Right lung (tissue), 5 donors: ENCODE data around the gene CD59. TPM values are rescaled to one million over a fixed set of nuclear protein-coding genes. Genes with fewer than 3 reads are reported as not detected.
"Not testable (repeated sequence)": the region's sequence is repeated elsewhere in the genome, so short reads cannot be mapped to it uniquely, and the experiment has no call there.

Experiments used
- DNase-seq, 2 donors: peaks; one replicate each; pipeline ENCODE4 v3.0.0-alpha.2; 2013
- polyA plus RNA-seq, 5 donors: library from polyadenylated mRNA; unstranded; fragments of 120-200 nt; gene quantifications; one replicate each; pipeline versions ENCODE4 v1.2.1 to v1.2.3, GENCODE V29; 2013; ENCODE audit warnings: inconsistent platforms in 1 of 5, low replicate concordance in 1 of 5; ENCODE audit not compliant: insufficient read length in 5 of 5, insufficient read depth in 1 of 5

CD59 gene
- polyA plus RNA-seq, 5 donors: 180 to 265 (median 225) TPM

DNA sequence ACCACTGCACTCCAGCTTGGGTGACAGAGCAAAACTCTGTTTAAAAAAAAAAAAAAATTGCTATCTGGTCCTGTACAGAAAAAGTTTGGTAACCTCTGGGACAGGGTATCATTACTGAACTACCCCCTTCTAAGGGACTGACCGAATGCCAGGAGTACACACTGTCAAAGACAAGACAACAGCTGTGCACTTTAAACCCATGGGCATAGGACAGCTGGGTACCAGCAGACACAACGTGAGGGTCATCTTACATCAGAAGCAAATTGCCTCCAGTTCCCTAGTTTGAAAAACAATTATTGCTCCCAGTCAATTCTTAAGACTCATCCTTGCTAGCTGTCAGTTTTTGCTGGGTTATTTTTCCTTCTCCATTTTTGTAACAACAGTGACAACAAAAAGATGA lies 17.8 kb downstream of the CD59 start:
- no peak for DNase-seq

DNA sequence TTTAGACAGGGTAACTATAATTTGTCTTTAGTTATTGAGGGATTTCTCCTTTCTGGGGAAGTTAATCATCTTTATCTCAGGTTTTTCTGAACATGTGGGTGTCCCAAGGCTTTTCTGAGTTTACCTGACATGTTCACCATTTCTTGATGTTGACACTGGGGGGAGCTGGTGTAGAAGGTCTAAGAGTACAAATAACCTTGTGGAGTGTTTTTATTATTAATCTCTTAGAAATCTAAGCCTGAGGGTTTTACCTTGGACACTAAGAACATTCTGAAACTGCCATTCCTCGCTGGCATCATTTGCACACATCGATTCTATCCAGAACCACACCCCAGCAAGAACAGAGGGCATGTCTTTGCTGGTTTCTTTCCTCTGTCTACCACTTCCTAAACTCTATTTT lies 20.0 kb downstream of the CD59 start:
- no peak for DNase-seq

DNA sequence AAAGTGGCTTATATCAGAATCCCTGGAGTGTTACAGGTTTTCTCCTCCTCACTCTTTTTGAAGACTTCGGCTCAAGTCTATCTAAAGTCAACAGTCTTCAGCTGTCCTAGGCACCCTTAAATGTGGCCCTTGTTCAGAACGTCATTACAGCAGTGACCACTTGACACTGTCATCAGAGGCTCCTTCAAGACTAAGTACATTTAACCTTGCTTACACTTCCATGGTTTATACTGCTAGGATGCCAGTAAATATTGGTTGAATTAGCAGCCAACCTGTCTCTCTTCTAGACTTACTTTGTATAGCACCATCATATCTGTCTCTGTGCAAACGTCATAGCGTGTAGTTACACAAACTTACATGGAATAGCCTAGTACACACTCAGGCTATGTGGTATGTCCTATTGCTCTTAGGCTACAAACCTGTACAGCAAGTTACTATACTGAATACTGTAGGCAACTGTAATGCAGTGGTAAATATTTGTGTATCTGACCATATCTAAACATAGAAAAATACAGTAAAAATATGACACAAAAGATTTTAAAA lies 22.3 kb downstream of the CD59 start:
- no peak for DNase-seq

DNA sequence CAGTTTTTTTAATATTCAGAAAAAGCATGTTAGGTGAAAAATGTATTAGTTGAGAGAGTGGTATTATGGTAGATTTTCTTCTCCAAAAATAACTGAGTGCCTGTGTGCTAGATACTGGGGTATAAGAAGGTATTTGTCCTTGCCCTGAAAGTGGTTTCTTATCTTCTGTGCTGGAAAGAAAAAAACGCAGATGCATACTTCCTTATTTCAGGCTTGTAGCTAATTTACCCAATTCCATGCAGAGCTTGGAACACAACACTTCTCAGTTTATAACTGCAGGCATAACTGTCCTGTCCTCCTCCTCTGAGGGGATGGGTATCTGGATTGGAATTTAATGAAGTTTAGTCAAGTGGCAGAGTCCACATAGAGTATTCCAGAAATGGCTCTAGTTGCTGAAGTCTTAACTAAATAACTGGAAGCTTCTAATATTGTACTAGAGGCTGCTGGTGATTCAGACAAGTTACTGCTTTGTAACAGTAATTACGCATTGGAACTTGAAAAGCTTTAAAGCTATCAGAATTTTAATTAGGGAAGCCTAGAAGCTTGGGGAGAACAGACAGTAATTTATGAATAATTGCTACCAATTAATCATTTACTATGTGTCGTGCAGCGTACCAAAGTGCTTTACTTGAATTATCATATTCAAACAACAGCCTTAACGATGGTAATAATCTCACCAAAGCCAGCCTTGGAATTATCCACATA lies 22.9 kb downstream of the CD59 start:
- DNase-seq: no peak

DNA sequence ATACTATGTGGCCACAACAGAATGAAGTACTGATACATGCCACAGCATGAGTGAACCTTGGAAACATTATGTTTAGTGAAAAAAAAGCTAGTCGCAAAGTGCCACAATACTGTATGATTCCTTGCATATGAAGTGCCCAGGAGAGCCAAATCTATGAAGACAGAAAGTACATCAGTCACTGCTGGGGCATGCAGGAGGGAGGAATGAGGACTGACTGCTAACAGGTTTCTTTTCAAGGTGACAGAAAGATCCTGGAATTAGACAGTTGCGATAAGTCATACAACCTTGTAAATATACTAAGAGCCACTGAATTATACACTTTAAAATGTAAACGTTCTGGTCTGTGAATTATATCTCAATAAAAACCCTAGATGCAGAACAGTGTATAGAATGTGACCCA lies 23.8 kb downstream of the CD59 start:
- DNase-seq: no peak

DNA sequence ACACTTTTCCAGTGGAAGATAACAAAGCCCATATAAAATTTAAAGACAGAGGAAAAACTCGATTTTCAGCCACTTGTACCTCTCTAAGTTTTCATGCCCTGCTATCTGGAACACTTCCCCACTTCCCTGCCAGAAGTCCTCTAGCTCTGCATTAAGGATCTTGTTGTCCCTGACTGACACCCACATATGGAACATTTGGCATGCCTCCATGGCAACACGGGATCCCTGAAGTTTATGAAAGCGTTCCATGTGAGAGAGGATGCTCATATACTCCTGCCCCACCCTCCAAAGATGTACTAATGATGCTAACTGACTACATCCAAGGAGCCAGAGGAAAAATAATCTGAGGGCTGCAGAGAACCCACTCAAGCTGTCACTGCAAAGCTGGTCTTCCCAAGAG lies 26.8 kb downstream of the CD59 start:
- DNase-seq: no peak

DNA sequence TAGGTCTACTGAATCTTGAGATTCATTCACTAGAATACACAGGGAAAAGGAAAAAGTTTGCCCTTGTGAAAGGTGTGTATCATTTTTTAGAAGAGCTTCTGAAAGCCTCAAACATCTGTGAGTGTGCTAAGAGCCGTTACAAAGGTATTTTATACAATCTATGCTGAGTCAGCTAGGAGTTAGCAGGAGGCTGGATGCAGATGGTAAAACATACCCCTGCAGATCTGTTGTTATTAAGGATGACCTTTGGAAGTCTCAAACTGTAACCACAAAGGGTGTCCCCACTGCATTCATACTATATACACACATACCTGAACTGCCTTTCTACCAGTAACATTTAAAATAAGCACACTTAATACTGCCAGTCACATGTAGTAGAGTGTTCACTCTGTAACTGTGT lies 27.2 kb downstream of the CD59 start:
- no peak for DNase-seq

DNA sequence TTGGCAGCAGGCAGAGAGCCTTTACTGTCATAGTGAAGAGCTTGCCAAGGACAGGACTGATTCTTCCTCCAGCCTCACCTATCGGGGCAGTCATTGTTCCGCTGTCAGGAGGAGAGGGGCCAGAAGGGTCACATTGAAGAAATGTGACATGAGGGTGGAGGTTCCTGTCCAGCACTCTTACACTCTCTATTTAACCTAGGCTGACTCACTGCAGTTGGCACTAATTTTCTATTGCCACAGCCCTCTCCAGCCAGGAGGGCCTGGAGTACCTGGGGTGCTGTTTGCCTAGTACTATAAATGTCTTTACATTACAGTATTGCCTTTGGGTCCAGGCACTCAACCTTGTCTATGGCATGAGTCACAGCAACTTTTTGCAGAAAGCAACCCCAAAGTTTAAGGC lies 28.4 kb downstream of the CD59 start:
- not testable (repeated sequence) for DNase-seq

DNA sequence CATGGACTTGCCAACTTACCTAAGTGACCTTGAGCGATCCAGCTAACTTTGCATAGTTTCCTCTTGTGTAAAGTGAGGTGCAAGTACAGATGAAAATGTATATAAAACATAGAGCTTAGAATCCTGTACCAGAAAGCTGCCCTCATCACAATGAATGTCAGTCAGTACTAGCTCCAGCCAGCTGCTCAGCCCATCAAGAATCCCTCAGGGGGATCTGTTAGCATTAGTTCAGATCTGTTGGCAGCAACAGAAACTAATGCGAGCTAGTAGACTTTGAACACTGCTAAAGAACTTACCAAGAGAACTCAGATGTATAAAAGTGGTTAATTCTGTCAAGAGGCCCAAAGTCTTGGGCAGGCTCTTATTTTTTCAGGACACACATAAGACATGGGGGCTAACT lies 29.3 kb downstream of the CD59 start:
- no peak for DNase-seq

DNA sequence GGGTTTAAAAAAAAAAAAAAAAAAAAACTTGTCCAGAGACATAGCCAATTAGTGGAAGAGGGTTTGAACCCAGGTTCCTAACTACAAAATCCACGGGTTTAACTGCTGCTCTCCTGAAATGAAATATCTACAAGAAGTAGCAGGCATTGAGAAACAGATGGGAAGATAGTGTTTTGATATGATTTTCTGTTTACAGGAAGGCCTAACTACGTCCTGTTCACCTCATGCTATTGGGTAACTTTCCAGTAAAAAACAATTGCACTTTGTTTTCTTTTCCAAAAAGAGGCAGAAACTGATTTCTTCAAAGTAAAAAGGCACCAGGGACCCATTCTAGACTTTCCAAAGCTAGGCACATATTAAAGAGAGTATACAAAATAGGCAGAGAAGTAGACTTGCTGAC lies 29.7 kb downstream of the CD59 start:
- DNase-seq: no peak

DNA sequence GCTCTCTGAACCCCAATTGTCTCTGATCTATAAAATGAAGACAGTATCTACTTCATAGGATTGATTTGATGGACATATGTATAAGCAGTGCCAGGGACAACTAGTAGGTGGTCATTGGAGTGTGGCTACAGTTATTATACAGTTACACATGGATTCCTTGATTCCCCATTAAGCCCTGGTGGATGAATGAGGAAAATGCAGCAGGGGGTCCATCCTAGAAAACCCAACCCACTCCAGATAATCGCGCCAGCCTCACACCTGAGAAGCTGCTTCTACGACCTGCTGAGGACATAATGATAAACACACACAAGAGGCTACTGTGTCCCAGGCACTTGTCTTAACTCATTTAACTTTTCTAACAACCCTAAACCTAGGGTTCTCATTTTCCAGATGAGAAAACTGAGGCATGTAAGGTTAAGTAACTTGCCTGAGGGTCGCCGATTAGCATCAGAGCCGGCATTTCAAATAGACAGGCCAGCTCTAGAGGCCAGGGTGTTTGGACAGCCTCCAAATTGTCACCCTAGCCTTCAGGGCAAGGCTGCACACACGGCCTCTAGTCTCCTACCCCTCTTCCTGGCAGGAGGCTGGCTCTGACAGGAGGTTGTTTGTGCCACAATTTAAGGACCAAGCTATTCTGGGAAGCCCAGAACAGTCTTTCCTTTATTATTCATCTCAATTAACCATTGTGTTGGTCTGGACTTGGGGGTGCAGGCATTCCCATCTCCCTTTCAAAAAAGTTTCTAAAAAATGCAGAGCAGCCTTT lies 31.8 kb downstream of the CD59 start:
- DNase-seq: no peak

DNA sequence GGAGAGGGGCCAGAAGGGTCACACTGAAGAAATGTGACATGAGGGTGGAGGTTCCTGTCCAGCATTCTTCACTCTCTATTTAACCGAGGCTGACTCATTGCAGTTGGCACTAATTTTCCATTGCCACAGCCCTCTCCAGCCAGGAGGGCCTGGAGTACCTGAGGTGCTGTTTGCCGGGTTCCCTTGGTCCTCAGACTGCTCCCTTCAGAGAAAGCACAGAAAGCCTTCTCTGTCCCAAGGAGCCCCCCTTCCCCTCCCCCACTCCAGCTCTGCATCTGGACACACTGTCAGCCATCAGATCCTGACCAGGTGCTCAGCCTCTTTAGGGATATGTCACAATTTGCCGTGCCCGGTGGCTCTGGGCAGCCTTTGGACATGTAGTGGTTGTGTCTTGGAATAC lies 32.4 kb downstream of the CD59 start:
- no peak for DNase-seq

DNA sequence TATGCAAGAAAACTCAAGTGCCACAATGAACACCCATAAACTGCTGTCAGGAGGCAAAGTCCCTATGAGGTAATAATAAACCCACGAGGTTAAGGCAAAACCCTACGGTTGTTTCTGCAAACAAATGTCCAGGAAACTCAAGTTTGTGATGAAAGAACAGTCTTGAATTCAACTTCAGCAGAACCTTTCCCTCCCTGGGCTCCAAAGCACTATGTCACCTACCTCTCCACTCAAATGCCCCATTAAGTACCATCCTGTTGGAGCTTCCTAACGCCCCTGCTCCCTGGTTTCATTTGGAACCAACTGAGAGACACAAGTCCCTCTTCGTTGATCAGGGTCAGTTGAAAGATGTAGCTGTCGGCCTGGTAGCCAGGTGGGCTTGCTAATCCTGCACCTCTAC lies 33.0 kb downstream of the CD59 start:
- DNase-seq: no peak

DNA sequence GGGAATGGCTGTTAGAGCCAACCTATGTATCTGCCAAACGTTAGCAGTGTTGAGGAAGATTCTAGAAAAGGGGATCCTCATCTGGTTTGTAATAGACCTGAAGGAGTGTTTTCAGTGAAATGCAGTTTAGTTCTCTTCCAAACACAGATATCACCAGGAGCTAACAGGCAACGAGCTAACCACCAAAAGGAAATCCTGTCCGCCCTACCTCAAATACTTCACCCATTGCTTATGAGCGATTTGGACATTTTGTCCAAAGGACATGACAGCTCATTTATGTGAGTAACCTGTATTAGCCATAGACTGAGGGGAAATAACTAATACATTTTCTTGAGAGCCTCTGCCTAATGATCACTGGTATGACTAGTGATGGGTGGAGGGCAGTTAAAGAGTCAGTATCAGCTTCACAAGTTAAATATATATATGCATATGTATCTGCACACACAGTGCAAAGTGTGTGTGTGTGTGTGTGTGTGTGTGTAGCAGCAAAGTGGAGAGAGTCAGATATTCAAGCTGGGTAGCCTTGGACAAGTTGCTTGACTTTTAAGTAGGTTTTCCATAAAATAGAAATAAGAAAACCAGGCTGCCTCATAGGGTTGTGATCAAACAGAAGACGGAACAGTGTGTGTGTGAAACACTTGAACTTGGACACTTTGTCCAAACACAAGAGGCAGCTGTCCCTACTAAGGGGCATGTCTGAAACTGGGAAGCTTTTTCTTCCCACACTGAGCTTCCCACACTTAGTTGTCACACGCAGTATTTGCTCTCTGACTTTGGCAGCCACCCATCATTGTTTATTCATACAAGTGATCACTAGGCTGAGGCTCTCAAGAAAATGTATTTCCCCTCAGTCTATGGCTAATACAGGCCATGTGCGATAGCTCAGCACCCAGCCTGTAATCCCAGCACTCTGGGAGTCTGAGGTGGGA lies 34.7 kb downstream of the CD59 start:
- peak; percentile 61 to 66 for DNase-seq

DNA sequence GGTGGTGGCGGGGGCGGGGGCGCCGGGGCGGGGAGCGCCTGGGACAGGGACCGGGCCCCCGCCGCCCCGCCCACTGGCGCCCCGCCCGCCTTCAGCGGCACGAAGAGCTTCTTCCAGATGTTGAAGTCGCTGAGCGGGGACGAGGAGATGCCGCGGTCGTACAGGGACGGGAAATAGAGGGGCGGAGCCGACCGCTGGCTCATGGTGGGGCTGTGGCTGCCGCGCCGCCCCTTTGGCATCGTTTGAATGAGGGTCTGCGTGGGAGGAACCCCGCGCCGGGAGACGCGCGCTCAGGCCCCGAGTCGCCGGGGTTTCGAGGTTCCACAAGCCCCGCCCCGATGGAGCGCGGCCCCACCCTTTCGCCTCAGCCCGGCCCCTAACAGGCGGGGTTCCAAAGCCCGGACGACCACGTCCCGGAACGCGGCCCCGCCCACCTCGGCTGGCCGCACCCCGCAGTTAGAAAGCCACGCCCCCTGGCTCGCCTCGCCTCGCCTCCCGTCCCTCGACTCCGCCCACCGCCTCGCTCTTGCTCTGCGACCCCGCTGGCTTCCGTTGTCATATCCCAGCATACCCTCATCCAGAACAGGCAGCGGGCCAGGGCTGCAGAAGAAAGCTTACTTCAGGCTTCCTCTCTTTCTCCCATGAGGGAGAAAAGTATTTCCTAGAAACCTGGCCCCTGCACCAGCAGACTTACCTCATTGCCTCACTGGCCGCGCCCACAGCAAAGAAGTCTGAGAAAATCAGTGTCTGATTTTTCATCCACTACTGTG lies 35.5 kb downstream of the CD59 start, which contains the start of gene C11orf91:
TSS of gene C11orf91 (minus strand) at position 325 of the 770 bp plus-strand sequence. CDS start at position 239, 86 bp downstream.
- DNase-seq: peak; percentile 98 to 99

DNA sequence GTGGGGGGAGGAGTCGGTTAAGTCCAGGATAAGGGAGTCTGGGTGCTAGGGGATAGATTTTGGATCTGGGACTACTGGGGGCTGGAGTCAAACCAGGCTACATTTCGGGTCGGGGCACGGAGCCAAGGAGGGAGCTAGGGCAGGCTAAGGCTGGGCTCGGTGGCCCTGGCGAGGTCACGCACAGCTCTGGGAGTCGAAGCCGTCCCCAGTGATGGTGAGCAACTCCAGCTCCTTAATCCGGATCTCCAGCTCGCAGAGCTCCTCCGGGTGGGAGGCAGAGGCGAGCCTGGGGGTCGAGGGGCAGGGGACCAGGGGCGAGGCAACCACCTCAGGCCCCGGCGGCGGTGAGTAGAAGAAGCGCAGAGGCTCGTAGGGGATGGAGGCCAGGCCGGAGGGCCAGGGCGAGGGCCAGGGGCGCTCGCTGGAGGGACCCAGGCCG lies 36.1 kb downstream of the CD59 start:
- no peak for DNase-seq

DNA sequence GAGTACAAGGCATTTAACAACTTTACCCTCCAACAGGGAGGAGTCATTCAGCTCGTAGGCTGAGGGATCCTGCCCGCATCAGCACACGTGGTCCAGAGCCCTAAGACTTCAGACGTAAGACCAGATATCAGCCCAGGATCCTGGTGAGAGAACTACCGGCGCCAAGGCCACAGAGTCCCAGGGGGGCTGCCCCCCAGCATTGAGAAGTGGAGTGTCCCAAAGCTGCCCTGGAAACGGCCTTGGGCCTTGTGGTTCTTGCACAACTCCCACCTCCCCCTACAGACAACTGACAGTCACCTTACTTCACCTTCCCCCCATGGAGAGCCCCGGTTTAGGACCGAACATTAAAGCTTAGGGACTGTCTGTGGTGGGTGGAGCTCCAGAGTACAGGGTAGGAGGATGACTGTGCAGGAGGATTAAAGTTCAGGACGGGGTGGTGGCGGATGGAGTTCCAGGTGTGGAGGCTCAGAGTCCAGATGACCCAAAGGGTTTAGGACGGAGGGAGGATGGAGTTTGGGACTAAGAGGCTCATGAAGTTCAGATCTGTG lies 36.6 kb downstream of the CD59 start:
- DNase-seq: no peak

DNA sequence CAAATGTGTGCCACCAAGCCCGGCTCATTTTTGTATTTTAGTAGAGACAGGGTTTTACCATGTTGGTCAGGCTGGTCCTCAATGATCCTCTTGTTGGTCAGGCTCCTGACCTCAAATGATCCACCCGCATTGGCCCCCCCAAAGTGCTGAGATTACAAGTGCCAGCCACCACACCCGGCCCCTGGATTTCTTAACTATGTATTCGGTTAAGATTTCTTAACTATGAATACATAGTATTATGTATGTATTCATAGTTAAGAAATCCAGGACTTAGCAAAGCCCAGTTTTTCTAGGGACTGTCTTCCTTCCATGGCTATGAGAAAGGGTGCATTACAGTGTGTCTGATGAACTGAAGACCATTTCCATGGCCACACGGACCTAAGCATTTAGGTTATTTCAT lies 37.3 kb downstream of the CD59 start:
- DNase-seq: no peak

DNA sequence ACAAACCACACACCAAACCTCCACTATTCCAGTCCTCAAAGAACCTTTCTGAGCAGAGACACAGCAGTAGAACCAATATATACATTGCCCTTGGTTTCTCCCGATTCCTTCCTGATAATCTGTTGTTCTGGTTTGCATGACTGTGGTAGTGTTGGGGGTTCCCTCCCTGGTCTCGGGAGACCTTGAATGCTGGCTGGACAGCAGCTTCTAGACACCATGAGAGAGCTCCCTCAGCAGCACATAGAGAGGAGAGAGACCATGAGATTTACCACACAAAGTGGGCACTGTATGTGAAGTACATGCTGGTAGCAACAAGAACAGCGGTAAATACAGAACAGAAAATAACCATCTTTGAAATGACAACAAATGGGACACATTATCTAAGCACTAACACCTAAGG lies 38.2 kb downstream of the CD59 start:
- DNase-seq: no peak

DNA sequence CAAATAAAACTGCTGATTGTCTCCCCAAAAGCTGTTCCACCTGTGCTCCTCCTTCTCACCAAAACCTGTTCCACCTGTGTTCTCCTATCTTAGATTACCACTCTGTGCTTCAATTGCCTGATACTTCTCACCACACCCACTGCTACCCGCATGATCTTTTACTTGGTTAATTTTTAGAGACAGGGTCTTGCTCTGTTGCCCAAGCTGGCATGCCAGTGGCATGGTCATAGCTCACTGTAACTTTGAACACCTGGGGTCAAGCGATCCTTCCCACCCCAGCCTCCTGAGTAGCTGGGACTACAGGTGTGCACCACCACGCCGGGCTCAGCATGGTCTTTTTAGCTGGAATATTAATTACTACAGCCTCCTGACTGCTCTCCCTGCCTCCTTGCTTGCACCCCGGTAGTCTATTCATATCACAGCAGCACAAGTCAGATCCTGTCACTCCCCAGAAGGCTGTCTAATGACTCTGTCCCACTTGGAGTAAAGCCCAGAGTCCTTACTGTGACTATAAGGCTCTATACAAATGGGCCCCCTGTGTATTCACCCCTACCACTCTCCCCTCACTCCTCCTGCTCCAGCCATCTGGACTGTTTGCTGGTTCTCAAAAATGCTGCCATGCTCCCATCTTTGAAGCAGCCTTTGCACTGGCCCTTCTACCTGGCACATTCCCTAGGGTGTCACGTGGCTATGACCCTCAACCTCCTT lies 39.1 kb downstream of the CD59 start:
- DNase-seq: no peak
